GM18868 (cell line): ENCODE data around the gene EMC8.

ENCODE experiments used
- ATAC-seq: cut with Tn5 transposase; IDR thresholded peaks from one replicate; pipeline ENCODE4 v1.9.1; 2021; ENCODE audit warnings: mild to moderate bottlenecking, moderate library complexity; ENCODE audit not compliant: unreplicated experiment

EMC8 gene

DNA sequence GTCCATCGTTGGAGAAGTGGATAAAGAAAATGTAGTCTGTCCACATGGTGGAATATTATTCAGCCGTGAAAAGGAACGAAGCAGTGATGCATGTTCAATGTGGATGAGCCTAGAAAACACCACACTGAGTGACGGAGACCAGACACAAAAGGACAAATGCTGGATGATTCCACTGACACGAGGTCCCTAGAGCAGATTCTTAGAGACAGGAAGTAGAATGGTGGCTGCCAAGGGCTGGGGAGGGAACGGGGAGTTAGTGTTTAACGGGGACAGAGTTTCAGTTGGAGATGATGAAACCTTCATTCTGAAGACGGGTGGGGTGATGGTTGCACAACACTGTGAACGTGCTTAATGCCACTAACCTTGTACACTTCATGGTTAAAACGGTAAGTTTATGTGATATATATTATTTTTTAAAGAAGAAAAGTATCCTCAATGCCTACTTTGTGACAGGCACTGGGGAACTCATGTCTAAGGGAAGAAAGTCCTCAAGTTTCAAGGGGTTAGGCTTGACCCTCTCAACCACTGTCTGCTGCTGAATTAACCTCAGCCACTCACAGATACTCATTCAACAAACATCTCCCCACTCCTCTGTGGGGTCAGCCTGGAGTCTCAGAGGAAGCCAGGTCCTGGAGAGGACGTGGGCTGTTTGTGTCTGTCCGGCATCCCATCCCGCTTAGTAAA, 66.0 kb downstream of the EMC8 start:
- ATAC-seq: no peak

DNA sequence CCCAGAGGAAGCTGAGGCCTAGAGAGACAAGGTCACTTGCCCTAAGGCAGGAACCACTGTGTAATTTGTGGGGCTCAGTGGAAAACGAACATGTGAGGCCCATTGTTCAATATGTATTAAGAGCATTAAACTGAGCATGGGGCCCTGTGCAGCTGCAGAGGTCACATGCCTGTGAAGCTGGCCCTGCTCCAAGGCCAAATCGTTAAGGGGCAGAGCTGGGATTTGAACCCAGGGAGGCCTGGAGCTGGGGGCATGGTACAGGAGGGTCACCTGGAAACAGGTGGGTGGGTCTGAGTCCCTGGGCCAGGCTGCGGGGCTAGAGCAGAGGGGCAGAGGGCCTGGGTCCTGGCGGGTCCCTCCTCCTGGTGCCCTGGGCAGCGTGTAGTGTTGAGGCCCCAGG, 68.2 kb downstream of the EMC8 start:
- no peak for ATAC-seq

DNA sequence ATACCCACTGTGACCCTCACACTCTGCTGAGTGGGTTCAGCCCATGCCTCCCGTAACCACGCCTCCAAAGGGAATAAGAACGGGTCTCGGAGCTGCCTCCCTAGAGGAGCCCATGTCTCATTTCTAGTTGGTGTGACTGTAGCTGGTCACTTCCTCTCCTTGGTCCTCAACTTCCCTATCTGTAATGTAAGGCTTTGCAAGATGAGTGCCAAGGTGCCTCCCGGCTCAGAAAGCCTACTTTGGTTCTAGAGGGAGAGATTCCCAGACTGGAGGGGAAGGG, 69.2 kb downstream of the EMC8 start:
- no peak for ATAC-seq

DNA sequence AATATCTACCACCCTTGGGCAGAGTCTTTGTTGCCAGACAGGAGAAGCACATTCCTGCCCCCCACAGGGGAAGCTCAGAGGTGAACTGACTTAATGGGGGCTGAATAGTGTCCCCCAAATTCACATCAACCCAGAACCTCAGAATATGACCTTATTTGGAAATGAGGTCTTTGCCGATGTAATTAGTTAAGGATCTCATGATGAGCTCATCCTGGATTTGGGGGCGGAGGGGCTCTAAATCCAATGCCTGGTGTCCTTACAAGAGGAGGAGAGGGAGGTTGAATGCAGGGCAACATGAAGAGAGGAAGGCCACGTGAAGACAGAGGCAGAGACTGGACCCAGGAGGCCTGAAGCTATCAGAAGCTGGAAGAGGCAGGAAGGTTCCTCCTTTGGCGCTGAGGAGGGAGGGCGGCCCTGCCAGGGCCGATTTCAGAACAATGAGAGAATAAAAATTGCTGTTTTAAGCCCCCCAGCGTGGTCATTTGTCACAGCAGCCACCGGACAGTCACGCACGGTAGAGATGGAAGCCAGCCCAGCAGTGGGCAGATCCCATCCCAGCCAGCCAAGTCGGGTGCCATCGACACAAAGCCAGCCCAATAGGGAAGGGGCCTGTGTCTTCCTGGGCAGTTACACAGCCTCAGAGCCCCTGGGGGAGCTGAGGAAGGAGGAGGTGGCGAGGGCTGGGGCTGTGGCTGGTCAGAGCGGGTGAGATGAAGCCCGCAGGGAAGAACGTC, 69.7 kb downstream of the EMC8 start:
- no peak for ATAC-seq

DNA sequence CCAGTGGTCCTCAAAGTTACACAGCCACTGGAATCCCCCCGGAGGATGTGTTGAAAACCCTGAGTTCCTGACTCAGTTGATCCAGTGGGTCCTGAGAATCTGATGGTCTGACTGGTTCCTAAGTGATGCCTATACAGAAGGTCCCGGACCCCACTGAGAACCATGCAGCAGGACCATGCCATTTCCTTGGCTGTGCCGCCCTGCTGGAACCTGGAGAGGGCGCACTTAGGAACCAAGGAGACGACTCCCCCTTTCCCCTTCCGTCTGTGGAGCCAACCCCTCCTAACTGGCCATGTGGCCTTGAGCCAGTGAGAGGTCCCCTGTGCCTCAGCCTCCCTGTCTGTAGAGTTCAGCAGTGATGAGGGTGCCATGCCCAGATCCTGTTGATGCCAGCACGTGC, 70.5 kb downstream of the EMC8 start:
- ATAC-seq: no peak
